ENCODE measurements around the gene PNMA6A.
"Not testable (repeated sequence)": the region's sequence is repeated elsewhere in the genome, so short reads cannot be mapped to it uniquely, and the experiment has no call there.

PNMA6A gene

DNA sequence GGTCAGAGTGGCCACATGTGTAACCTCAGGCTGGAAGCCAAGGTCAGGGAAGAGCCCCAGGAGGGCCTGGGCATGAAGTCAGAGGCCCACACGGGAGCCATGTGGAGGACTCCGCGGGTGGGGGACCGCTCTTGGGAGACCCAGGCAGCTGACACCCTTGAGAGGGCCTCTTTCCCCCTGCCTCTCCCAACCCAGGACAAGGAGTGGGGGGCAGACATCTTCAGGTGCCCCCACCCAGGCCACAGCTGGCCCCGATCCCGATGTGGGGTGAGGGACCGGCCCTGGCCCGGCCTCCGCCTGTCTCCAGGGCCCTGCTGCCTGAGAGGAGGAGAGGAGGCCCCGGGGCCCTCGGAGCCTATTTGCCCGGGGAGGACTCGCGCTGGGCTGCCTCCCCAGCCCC lies 3.1 kb downstream of the PNMA6A start:
- DNase-seq (ENCODE audit: low read depth, low spot score), result no peak

DNA sequence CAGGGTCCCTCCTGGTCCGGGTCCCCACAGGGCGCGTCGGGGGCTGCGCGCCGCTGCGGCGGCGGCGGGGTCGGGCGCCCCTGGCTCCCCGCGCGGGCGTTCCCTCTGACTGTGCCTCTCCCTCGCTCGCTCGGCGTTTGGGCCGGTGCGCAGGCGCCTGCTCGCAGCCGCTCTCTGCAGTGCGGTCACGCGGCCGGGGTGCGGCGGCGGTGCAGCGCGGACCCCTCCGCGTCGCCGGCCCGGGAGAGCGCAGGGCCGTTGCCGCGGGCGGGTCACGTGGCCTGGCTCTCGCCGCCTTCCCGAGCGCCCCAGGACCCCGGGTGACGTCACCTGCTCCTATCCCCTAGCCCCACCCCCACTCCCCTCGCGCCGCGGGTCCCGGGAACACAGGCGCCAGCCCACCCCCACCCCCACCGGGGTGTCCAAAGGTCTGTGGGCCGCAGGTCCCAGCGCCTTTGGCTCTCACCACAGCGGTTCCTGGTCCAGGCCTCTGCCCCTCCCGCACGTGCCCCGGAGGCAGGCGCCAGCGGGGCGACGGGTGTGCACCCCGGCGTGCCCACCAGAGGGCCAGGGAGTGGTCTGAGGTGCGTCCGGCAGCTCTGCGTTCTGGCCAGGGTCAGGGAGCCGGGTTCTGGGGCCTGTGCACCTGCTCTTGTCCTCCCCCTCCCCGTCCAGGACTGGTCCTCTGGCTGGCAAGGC lies 5.3 kb downstream of the PNMA6A start:
- DNase-seq (ENCODE audit: low read depth, low spot score), result not testable (repeated sequence)

DNA sequence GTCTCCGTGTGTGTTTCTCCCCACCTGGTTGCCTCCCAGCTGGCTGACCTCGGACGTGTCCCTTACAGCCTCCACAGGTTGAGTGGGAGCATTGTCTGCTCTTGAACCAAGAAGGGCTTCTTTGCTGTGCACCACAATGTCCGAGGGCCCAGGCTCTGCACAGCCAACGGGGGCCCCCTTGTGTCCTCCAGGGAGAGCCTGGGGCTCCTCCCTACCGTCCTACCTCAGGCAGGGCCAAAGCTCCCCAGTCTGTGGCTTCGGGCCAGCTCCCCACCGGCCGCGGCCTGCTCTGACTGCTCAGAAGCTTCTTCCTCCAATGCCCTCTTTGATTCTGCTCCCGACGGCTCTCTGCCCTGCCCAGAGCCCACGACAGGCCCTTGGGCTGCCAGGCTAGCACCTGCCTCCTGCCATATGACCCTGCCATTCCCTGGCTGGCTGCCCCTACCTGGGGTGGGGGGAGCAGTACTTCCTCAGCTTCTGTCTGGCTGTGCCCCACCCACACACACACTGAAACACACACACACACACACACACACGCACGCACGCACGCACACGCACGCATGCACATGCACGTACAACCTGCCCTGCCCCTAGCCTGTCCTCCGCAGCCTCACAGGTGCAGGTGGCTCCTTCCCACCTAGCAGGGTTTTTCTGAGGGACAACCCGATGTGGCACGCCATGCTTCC lies 11.1 kb downstream of the PNMA6A start:
- not testable (repeated sequence) for DNase-seq (ENCODE audit: low read depth, low spot score)

DNA sequence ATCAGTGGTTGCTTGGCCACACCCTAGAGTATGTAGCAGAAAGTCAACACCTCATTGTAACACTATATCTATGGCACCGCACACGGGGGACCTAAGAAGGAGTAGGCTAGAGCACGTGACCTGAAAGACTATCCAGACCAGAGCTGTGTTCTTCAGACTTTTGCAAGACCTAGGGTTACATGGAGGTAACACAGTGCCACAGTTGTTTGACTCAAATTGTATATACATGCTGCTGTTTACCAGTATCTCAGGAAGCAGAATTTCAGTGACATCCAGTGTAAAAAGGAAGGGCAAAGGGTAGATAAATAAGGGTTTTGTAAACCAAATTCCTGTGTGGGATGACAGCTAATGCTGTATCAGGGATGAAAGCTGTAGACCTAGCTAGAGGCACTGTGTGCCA lies 30.2 kb downstream of the PNMA6A start:
- DNase-seq (ENCODE audit: low read depth, low spot score), result no peak

DNA sequence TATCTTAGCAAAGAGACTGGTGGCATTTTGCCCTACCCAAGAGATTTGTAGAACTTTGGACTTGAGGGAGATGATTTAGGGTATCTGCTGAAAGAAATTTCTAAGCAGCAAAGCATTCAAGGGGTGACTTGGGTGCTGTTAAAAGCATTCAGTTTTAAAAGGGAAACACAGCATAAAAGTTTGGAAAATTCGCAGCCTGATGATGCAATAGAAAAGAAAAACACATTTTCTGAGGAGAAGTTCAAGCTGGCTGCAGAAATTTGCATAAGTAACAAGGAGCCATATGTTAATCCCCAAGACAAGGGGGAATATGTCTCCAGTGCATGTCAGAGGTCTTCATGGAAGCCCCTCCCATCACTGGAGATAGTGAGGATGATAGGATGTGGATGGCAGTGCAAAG lies 32.7 kb downstream of the PNMA6A start:
- DNase-seq (ENCODE audit: low read depth, low spot score), result not testable (repeated sequence)

DNA sequence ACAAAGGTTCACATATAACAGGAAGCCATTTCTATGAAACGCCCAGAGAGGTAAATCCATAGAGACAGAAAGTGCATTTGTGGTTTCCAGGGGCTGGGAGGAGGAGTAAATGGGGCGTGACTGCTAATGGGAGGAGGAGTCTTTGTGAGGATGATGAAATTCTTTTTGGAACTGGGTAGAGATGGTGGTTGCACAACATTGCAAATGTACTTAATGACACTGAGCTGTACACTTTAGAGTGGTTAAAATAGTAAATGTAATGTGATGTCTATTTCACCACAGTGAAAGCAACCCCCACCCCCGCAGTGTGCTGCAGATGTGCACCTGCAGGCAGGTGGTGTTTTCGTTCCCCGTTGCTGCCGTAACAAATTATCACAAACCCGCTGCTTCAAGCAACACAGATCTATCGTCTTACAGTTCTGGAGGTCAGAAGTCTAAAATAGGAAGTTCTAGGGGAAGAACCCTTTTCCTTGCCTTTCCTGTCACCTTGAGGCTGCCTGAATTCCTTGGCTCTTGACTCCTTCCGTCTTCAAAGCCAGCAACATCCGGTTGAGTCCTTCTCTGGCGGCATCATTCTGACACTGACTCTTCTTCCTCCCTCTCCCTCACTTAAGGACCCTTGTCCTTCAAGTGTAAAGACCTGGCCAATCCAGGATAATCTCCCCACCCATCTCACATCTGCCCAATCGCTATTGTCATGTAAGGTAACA lies 34.0 kb downstream of the PNMA6A start:
- DNase-seq (ENCODE audit: low read depth, low spot score), result not testable (repeated sequence)

DNA sequence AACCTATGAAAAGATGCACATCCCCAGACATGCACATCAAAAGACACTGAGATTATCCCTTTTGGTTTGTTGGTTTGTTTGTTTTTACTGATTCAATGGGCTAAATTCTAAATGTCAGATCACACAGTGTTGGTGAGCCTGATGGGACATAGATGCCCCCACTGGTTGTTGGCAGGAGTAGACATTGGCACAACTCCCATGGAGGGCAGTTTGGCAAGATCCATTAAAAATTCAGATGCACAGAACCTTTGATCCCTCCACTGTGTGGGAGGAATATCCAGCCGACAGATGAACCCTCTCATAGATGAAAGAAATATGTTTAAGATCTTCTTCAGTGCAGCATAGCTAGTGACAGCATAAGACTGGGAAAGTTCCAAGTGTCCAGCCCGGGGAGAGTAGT lies 38.5 kb downstream of the PNMA6A start:
- not testable (repeated sequence) for DNase-seq (ENCODE audit: low read depth, low spot score)

DNA sequence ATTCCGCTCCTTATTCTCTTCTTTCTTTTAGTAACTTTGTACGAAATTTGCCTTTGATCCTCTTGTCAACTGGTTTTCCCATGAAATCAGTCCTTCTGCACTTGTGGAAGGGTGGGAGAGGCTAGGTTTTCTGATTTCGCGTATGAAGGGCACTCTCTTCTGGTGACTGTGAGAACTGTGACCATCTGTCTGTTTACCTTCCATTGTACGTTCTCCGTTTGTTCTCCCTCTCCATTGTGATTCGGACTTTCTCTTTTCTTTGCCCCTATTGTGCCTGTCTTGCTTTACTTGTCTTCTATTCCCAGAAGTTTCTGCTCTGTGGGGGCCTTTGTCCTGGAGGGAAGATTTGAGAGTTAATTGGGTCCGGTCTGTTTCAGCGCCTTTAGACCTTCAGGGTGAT lies 41.6 kb downstream of the PNMA6A start:
- not testable (repeated sequence) for DNase-seq (ENCODE audit: low read depth, low spot score)

DNA sequence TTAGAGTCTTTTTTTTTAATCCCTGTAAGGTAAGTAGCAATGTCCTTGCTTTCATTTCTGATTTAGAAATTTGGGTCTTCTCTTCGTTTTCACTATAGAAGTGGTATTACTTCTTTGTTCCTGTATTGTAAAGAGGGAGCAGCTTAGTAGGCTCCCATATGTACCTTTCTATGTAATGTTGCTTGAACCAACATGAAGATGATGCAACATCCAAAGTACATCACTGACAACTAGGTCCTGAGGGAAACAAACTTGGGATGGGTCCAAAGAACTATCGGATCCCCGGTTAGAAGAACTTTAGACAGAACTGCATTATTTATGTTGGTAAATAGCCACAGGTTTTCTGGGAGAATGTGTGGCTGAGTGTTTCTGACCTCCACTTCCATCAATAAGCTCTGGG lies 45.5 kb downstream of the PNMA6A start:
- not testable (repeated sequence) for DNase-seq (ENCODE audit: low read depth, low spot score)

DNA sequence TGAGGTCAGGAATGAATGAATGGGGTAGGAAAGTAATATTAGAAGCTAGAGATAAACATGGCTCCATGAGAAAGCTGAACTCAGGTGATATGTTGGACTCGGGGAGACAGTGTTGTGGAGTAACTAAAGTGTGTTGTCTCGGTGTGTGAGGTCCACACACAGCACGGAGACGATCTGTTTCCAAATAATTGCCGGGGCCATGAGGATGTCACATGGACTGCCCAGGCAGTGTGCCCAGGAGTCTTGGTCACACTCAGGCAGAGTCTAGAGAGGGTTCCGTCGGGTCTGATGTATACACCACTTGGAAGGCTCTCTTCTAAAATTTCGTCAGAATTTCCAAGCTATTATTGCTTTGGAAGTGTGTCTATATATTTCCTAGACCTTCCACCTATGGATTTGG lies 48.0 kb downstream of the PNMA6A start:
- not testable (repeated sequence) for DNase-seq (ENCODE audit: low read depth, low spot score)

DNA sequence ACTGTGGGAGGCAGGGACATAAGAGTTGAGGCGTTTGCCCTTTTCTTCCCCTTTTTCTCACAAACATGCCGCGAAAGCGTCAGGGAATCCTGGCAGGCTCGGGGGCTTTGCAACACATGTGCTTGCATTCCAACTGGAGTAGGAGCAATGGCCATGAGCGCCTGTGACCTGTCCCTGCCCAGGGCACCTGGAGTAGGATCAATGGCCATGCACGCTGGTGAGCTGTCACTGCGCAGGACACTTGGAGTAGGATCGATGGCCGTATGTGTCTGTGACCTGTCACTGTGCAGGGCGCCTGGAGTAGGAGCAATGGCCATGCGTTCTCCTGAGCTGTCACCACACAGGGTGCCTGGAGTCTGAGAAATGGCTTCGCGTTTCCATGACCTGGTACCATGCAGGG lies 51.2 kb downstream of the PNMA6A start:
- not testable (repeated sequence) for DNase-seq (ENCODE audit: low read depth, low spot score)

Data from activated naive CD8-positive, alpha-beta T cell treated with anti-CD3 and anti-CD28 coated beads, Interleukin-2, amount 50 U/mL, for 16 hours (primary cell).